Heart left ventricle (tissue), 16 donors: ENCODE results near the gene GAGE13. TPM values are rescaled to one million over a fixed set of nuclear protein-coding genes. Genes with fewer than 3 reads are reported as not detected.
"Not testable (repeated sequence)": the region's sequence is repeated elsewhere in the genome, so short reads cannot be mapped to it uniquely, and the experiment has no call there.

ENCODE experiments used
- ATAC-seq, 4 donors: fragments of 200-7000 bp; cut with Tn5 transposase; one replicate each; pipeline ENCODE4 v1.9.1; 2020 to 2022; ENCODE audit warnings: moderate library complexity in 4 of 4, mild to moderate bottlenecking in 3 of 4, moderate number of reproducible peaks in 1 of 4
- DNase-seq, 5 donors: peaks; one replicate each; pipeline ENCODE4 v3.0.0-alpha.2; 2020
- H3K27ac ChIP-seq, 12 donors: fragments of 200-600 bp; sonication (generic) in 4 of 12; one replicate each; pipeline versions ENCODE4 v1.5.0 to v1.8.0; 2016 to 2022; ENCODE audit warnings: mild to moderate bottlenecking in 2 of 12
- H3K27me3 ChIP-seq, 9 donors: fragments of 200-600 bp; sonication (generic) in 2 of 9; one replicate each; pipeline versions ENCODE4 v1.5.1 to v1.8.0; 2016 to 2022; ENCODE audit warnings: mild to moderate bottlenecking in 3 of 9
- H3K36me3 ChIP-seq, 9 donors: fragments of 200-600 bp; sonication (generic) in 2 of 9; one replicate each; pipeline versions ENCODE4 v1.5.0 to v1.8.0; 2018 to 2022; ENCODE audit warnings: mild to moderate bottlenecking in 2 of 9
- H3K4me1 ChIP-seq, 12 donors: fragments of 200-600 bp; sonication (generic) in 4 of 12; one replicate each; pipeline versions ENCODE4 v1.5.0 to v1.8.0; 2016 to 2022; ENCODE audit warnings: mild to moderate bottlenecking in 3 of 12
- H3K4me3 ChIP-seq, 12 donors: fragments of 200-600 bp; sonication (generic) in 4 of 12; one replicate each; pipeline versions ENCODE4 v1.5.0 to v1.8.0; 2017 to 2022; ENCODE audit warnings: mild to moderate bottlenecking in 9 of 12, moderate library complexity in 4 of 12
- H3K9me3 ChIP-seq, 12 donors: fragments of 200-600 bp; sonication (generic) in 4 of 12; one replicate each; pipeline versions ENCODE4 v1.5.0 to v1.8.0; 2016 to 2022; ENCODE audit warnings: mild to moderate bottlenecking in 1 of 12
- POLR2A ChIP-seq, 2 donors: fragments of 450-650 bp; IDR thresholded peaks; one replicate each; pipeline ENCODE4 v1.6.1; 2017; ENCODE audit warnings: antibody characterized with exemption in 2 of 2, mild to moderate bottlenecking in 2 of 2, moderate library complexity in 2 of 2
- WGBS, 4 donors: extraction: QIAGEN DNeasy Blood & Tissue Kit in 2 of 4; methylation state at CpG; one replicate each; pipeline versions ENCODE4 v1.1.5 to v1.1.7; 2013 to 2018; 5-methylcytosine and 5-hydroxymethylcytosine counted together
- intact Hi-C, 10 donors: fragments of 100-400 bp; cut with DNase I; formaldehyde crosslinking; loops; one replicate each; pipeline versions ENCODE4 v1.11.1 to v1.14.2; 2022
- long read RNA-seq, 3 donors: library from polyadenylated mRNA; unstranded; transcript quantifications; one replicate each; pipeline ENCODE4 v2.0.0, GENCODE V29; 2020 to 2021
- polyA plus RNA-seq, 2 donors: library from polyadenylated mRNA; stranded (reverse); fragments of 200-250 nt; gene quantifications; one replicate each; pipeline ENCODE4 v1.2.3, GENCODE V29; 2013
- total RNA-seq, 9 donors: library from RNA; depleted of rRNA in 2 of 9; stranded (reverse); fragments of >200 nt in 2 of 9; fragmentation: NEBNext Ultra II Directional in 3 of 9; extraction: Animal tissue kit (Norgen Biotek cat#: 25700) in 3 of 9; gene quantifications; one replicate each; pipeline versions ENCODE4 v1.1.0 to v1.2.4, GENCODE V29; 2016 to 2023
- TF ChIP-seq, protein P1 (sequence below), 12 donors: fragments of 200-600 bp; sonication (generic) in 4 of 12; IDR thresholded peaks; one replicate each; pipeline versions ENCODE4 v1.5.0 to v1.8.0; 2018 to 2022; ENCODE audit warnings: antibody characterized with exemption in 12 of 12, mild to moderate bottlenecking in 5 of 12
- donor health status: ischemic (EF 13 %, LVEDD 7.1; RV severe dilation, severe dysfunction).
- donor health status: healthy with polysubstance abuse.
- donor health status: DM: no; HTN: yes; CAD: no.
- donor health status: DM: no; HTN: no; CAD: no.
- donor health status: ischemic (EF 25% LVEDD 6.9; RV normal size, moderate dysfunction).
- donor health status: ischemic (EF 25% LVEDD 5.7; RV mildly dilated, moderate dysfunction).
- donor health status: healthy.
- donor health status: DM: yes; HTN: yes; CAD: no.
- donor health status: ischemic (EF 35%, LVEDD 5.7; RV mildly dilated, moderate dysfunction).
- donor health status: nonischemic (EF 11% LVEDD 7.7; RV severe dilation, severe dysfunction).
- donor health status: DM: yes; HTN: yes; CAD: no.
- donor health status: PGD.
- donor health status: ischemic (EF 29% LVEDD 5.4; RV normal size, mild dysfunction).
- donor health status: nonischemic (EF 23%, LVEDD 6.1; RV moderate dilation, normal function).

Gene GAGE13, protein sequence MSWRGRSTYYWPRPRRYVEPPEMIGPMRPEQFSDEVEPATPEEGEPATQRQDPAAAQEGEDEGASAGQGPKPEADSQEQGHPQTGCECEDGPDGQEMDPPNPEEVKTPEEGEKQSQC
- not detected for total RNA-seq
- polyA plus RNA-seq: not detected
- long read RNA-seq, donor 1: 0 reads
- long read RNA-seq, donor 2: 0 reads
- long read RNA-seq, donor 3: 0 reads

DNA sequence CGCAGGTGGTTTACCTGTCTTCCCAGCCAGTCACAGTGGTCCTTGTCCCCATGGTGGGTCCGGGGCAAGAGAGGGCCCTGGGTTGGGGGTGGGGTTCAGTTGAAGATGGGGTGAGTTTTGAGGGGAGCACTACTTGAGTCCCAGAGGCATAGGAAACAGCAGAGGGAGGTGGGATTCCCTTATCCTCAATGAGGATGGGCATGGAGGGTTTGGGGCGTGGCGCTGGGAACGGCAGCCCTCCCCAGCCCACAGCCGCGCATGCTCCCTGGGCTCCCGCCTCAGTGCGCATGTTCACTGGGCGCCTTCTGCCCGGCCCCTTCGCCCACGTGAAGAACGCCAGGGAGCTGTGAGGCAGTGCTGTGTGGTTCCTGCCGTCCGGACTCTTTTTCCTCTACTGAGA lies at the start of gene GAGE13:
TSS of gene GAGE13 (plus strand) at position 301 of the 400 bp plus-strand sequence. CDS start 1,156 bp downstream, outside the sequence.
- H3K27ac ChIP-seq, H3K9me3 ChIP-seq, ATAC-seq, DNase-seq, H3K27me3 ChIP-seq, H3K4me1 ChIP-seq, intact Hi-C loops, H3K36me3 ChIP-seq, H3K4me3 ChIP-seq: not testable (repeated sequence)
- no CpG with 5 or more reads among the region's 16 CpGs for WGBS, 4 donors

DNA sequence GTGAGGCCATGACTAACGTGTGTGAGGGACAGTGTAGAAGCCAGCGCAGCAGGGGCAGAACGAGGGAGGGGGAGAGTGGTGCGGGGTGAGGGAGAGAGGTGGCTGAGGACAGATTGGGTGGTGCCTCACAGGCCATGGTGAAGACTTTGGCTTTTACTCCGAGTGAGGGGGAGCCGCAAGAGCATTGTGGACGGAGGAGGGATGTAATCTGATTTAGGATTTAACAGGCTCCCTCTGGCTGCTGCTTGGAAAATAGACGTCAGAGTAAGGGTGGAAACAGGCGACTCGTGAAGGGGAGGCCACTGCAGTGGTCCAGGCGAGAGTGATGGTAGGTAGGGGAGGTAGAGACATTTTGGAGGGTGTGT lies 48.8 kb upstream of the GAGE13 start:
- H3K27ac ChIP-seq: no peak overlapping the region

DNA sequence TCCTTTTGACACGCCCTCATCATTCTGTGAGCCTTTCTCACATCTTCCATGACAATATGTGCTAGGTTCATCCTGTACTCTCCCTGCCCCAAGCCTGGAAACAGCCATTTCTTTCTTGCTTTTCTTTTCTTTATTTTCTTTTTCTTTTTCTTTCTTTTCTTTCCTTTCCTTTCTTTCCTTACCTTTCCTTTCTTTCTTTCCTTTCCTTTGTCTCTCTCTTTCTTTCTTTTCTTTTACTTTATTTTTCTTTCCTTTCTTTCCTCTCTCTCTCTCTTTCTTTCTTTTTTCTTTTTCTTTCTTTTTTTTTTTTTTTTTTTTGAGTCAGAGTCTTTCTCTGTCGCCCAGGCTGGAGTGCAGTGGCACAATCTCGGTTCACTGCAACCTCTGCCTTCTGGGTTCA lies 47.2 kb upstream of the GAGE13 start:
- intact Hi-C loops: loop anchor here in 1 of 10 donors (10.0 kb wide), 1 partner anchor 471 kb away; no protein-coding TSS in a partner anchor
- Histone ChIP-seq H3K4me3 (no peak overlapping the region), H3K27me3 (peaks cover 0 to 6% (median 0%) of the 10 kb centered on the region in 9 donors), H3K27ac (no peak overlapping the region), H3K36me3 (peaks cover 0 to 6% (median 0%) of the 10 kb centered on the region in 9 donors), H3K4me1 (peaks cover 0 to 7% (median 0%) of the 10 kb centered on the region in 12 donors), H3K9me3 (no peaks in the 10 kb centered on the region)
- TF ChIP-seq, protein P1, sequence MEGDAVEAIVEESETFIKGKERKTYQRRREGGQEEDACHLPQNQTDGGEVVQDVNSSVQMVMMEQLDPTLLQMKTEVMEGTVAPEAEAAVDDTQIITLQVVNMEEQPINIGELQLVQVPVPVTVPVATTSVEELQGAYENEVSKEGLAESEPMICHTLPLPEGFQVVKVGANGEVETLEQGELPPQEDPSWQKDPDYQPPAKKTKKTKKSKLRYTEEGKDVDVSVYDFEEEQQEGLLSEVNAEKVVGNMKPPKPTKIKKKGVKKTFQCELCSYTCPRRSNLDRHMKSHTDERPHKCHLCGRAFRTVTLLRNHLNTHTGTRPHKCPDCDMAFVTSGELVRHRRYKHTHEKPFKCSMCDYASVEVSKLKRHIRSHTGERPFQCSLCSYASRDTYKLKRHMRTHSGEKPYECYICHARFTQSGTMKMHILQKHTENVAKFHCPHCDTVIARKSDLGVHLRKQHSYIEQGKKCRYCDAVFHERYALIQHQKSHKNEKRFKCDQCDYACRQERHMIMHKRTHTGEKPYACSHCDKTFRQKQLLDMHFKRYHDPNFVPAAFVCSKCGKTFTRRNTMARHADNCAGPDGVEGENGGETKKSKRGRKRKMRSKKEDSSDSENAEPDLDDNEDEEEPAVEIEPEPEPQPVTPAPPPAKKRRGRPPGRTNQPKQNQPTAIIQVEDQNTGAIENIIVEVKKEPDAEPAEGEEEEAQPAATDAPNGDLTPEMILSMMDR (IDR thresholded peaks at IDR 0.05): no peak
- no peak for TF ChIP-seq POLR2A (IDR thresholded peaks at IDR 0.05)
- ATAC-seq: no peak
- no peak for DNase-seq
- 72 to 97% (median 86%) methylated on average over 3 of the region's 3 CpGs for WGBS, 4 donors

More for the DNA sequence above, 48.8 kb upstream of the GAGE13 start:
- no peaks in the 10 kb centered on the region for H3K9me3 ChIP-seq
- 22 to 43% (median 34%) methylated on average over 11 of the region's 11 CpGs for WGBS, 4 donors
- peaks cover 0 to 7% (median 0%) of the 10 kb centered on the region in 12 donors for H3K4me1 ChIP-seq
- TF ChIP-seq, protein P1 (IDR thresholded peaks at IDR 0.05): peak in 7 of 12 donors; percentile 11 to 40 (median 28)
- no peak for TF ChIP-seq POLR2A (IDR thresholded peaks at IDR 0.05)
- DNase-seq: no peak
- ATAC-seq: peak; percentile 42 to 79 (median 69)
- peaks cover 0 to 6% (median 0%) of the 10 kb centered on the region in 9 donors for H3K27me3 ChIP-seq
- intact Hi-C loops: loop anchor here in 1 of 10 donors (10.0 kb wide), 1 partner anchor 472 kb away; no protein-coding TSS in a partner anchor
- H3K36me3 ChIP-seq: peaks cover 0 to 6% (median 0%) of the 10 kb centered on the region in 9 donors
- H3K4me3 ChIP-seq: no peak overlapping the region

DNA sequence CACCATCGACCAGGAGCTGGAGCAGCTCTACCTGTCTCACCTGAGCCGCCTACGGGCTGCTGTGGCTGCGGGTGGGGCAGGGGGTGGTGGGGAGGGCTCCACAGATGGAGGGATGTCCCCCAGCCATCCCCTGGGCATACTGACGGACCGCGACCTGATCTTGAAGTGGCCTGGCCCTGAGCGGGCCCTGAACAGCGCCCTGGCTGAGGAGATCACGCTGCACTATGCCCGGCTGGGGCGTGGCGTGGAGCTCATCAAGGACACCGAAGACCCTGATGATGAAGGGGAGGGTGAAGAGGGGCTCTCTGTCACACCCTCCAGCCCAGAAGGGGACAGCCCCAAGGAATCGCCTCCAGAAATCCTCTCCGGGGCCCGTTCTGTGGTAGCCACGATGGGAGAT lies 45.2 kb upstream of the GAGE13 start:
- WGBS, 4 donors: 85 to 97% (median 94%) methylated on average over 15 to 18 of the region's 18 CpGs
- TF ChIP-seq POLR2A (IDR thresholded peaks at IDR 0.05): no peak
- TF ChIP-seq, protein P1 (IDR thresholded peaks at IDR 0.05): no peak

More for the DNA sequence above, 45.2 kb upstream of the GAGE13 start:
- no peak for DNase-seq
- intact Hi-C loops: loop anchor here in 2 of 10 donors (5.0 to 10.0 kb wide), 2 partner anchors 466 to 469 kb away; no protein-coding TSS in a partner anchor
- Histone ChIP-seq H3K4me3 (no peak overlapping the region), H3K36me3 (peaks cover 0 to 6% (median 0%) of the 10 kb centered on the region in 9 donors), H3K9me3 (no peaks in the 10 kb centered on the region), H3K27me3 (peaks cover 0 to 6% (median 0%) of the 10 kb centered on the region in 9 donors), H3K27ac (no peak overlapping the region), H3K4me1 (peaks cover 0 to 7% (median 0%) of the 10 kb centered on the region in 12 donors)
- peak in 1 of 4 donors; percentile 25 for ATAC-seq
